Mammary epithelial cell (primary cell): ENCODE data around the gene ARPC1A.
"Not testable (repeated sequence)": the region's sequence is repeated elsewhere in the genome, so short reads cannot be mapped to it uniquely, and the experiment has no call there.

Experiments
- CTCF ChIP-seq, 2 donors: IDR thresholded peaks in 1 of 2; conservative IDR thresholded peaks in 1 of 2; 2 replicates each; pipeline ENCODE4 v1.5.1; 2011 to 2012; ENCODE audit warnings: inconsistent platforms in 2 of 2, low read length in 2 of 2, mild to moderate bottlenecking in 2 of 2, control low read depth in 1 of 2, low read depth in 1 of 2; ENCODE audit not compliant: insufficient read depth in 1 of 2; ENCODE audit errors: extremely low read depth in 1 of 2
- EZH2 ChIP-seq: IDR thresholded peaks from 2 replicates; pipeline ENCODE4 v1.6.1; 2012; ENCODE audit warnings: low read length, inconsistent platforms, borderline replicate concordance

GRCh38 chr7:99358521-99358920 is 32.8 kb downstream of the ARPC1A start:
- not testable (repeated sequence) for TF ChIP-seq CTCF (conservative IDR thresholded peaks at IDR 0.05 in 1 of 2, IDR thresholded peaks at IDR 0.05 in 1 of 2; ENCODE audit: extremely low read depth in 1 of 2, insufficient read depth in 1 of 2, low read depth in 1 of 2, low read length in 2 of 2); EZH2
